HG03571 (cell line): ENCODE results near the gene KRTAP2-1.
"Not testable (repeated sequence)": the region's sequence is repeated elsewhere in the genome, so short reads cannot be mapped to it uniquely, and the experiment has no call there.

ENCODE experiments used
- ATAC-seq: cut with Tn5 transposase; IDR thresholded peaks from one replicate; pipeline ENCODE4 v1.9.1; 2021; ENCODE audit not compliant: unreplicated experiment

KRTAP2-1 gene, protein sequence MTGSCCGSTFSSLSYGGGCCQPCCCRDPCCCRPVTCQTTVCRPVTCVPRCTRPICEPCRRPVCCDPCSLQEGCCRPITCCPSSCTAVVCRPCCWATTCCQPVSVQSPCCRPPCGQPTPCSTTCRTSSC

DNA sequence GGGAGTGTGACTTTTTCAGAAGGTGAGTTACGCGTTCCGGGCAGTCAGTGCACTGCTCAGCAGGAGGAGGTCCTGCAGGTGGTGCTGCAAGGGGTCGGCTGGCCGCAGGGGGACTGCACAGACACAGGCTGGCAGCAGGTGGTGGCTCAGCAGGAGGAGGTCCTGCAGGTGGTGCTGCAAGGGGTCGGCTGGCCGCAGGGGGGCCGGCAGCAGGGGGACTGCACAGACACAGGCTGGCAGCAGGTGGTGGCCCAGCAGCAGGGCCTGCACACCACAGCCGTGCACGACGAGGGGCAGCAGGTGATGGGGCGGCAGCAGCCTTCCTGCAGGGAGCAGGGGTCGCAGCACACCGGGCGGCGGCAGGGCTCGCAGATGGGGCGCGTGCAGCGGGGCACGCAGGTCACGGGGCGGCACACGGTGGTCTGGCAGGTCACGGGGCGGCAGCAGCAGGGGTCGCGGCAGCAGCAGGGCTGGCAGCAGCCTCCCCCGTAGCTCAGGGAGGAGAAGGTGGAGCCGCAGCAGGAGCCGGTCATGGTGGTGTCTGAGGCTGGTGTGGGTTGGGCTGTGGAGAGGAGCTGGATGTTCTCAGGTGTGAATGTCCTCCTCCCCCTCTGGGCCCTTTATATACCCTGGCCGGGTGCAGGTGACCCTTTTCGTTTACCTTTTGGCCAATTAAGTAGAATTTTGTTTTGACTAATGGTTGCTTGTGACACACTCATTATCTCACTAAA is at the start of gene KRTAP2-1:
Gene KRTAP2-1 (minus strand): TSS at position 582 of the 731 bp plus-strand sequence. CDS start 49 bp downstream, at position 533.
- ATAC-seq = not testable (repeated sequence)

DNA sequence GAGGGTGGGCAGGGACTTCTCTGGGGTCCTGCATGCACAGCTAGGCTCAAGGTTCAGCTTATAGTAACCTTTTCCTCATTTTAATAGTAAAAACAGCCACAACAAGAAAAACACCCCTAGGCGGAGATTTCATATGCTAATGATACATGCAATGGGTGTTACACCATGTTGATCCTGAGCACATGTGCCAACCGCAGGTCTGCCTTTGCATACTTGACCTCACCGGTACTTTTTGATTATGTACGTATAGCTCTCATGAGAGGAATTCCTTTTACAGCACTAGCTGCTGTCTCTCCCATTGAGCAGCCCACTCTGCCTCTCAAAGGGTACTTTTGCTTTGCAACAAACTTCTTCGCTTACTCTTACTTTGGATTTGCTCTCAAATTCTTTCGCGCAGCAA is 48.9 kb upstream of the KRTAP2-1 start:
- no peak for ATAC-seq

DNA sequence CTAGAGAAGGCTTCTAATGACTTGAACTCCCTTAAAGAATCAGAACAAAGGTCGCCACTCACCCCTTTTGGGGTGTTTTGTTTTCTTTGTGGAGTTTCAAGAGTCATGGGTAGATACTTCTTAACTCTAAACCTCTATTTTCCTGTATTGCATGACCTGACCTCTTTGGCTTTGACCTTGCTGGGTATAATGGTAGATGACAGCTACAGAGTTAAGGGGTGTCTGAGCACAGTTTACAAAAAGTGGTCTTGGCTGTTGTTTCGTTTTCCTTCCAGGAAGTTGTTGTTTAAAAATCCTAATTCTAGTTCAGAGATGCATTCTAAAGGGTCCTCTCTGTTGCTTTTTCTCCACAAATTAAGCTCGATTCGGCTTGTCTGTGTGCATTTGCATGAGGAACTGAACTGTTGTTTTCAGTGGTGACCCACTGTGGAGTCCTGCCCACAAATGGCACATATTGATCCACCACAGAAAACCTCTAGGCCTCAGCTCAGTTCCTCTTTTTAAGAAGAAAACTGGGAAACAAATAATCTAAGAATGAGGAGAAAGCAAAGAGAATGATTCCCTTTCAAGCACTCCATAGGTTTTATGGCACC is 41.7 kb upstream of the KRTAP2-1 start:
- not testable (repeated sequence) for ATAC-seq

DNA sequence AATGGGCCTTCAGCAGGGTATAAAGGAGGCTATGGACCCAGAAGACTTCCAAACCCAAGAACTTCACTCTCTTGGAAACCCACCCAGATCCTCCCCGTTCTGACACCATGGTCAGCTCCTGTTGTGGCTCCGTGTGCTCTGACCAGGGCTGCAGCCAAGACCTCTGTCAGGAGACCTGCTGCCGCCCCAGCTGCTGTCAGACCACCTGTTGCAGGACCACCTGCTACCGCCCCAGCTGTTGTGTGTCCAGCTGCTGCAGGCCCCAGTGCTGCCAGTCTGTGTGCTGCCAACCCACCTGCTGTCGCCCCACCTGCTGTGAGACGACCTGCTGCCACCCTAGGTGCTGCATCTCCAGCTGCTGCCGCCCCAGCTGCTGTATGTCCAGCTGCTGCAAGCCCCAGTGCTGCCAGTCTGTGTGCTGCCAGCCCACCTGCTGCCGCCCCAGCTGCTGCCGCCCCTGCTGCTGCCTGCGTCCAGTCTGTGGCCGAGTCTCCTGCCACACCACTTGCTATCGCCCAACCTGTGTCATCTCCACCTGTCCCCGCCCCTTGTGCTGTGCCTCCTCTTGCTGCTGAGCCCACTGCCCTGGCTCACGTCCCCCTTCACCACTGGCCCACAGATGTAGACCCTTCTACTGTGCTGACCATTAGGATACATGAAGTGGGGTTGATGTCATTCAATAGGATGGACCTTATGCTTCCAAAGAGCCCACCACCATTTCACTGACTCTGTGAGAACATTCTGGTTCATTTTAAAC is 37.2 kb upstream of the KRTAP2-1 start, which contains the start of gene KRTAP4-7:
Gene KRTAP4-7 (plus strand): TSS at position 51 of the 757 bp plus-strand sequence. CDS start 57 bp downstream, at position 108.
- ATAC-seq = not testable (repeated sequence)

DNA sequence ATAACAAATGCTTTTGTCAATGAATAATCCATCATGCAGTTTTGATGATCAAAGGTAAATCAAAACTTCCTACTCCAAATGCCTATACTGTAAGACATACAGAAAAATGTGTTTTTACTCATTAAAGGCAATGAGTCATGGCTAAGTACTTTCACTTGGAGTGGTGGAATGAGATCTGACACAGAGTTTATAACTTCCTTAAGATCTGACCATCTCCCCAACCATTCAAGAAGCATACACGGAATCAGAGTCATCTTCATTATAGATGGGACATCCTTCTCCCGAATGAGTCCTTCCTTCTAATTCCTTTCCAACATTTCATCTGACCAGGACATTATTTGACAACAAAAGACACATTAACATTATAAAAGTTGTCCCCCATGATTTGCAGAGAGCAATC is 36.3 kb upstream of the KRTAP2-1 start:
- ATAC-seq = not testable (repeated sequence)

DNA sequence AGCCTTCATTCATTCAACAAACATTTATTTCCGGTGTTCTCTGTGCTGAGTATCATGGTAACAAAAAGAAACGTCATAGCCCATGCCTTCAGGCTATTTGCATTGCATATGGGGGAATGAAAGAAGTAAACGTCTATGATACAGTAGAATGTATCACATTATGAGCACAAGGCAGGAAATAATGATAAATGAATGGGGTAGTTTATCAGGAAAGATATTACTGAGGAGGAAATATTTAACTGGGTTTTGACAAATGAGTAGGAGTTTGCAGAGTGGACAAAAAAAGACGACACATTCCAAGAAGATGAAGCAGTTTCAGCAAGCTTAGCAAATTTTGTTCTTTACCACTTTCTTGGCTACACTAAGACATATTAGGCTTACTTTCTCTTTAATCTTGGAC is 35.5 kb upstream of the KRTAP2-1 start:
- no peak for ATAC-seq

DNA sequence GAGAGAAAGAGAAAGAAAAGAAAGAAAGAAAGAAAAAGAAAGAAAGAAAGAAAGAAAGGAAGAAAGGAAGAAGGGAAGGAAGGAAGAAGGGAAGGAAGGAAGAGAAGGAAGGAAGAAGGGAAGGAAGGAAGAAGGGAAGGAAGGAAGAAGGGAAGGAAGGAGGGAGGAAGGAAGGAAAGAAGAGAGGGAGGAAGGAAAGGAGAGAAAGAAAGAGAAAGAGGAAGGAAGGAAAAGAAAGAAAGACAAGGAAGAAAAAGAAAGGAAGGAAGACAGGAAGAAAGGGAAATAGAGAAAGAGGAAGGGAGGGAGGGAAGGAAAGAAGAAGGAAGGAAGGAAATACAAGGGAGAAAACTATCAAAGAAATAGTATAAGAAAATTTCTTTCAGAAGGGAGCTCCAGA is 29.7 kb upstream of the KRTAP2-1 start:
- no peak for ATAC-seq

DNA sequence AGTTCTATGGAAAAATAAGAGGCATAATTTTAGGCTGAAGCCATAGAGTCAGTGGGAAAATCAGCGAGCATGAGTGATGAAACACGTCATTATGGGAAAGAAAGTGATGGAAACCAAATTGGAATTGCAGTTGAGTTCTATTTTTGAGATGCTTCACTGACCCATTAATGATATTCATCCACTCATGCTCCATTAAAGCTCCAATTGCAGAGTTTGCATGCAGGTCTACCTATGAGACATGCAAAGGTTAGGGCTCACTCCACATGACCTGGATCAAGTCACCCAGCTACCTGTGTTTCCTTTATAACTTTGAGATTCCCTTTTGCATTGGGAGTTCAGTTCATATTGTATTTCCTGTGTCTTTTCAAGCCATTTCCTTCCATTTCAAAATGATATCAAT is 26.6 kb upstream of the KRTAP2-1 start:
- ATAC-seq = no peak

DNA sequence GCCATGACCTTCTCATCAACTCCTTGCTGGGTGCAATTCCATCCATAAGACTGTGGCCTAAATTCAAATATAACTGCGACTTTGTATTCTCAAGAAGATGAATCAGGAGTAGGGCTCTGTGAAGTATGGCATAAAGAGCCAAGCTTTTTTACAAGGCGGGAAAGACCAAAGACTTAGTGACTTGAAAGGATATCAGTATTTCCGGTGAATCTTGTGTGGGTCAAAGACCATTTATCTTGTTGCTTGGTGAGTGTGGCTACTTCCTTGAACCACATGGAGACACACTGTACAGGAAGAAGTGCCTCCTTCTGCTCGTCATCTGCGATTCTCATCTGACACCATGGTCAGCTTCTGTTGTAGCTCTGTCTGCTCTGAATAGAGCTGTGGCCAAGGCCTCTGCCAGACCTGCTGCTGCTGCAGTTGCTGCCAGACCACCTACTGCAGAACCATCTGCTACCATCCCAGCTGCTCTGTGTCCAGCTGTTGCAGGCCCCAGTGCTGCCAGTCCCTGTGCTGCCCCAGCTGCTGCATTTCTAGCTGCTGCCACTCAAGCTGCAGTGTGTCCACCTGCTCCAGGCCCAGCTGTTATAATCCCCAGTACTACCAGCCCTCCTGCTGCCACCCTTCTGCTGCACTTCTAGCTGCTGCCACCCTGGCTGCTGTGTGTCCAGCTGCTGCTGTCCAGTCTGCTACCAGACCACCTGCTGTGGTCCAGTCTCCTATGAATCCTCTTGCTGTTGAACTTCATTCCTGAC is 24.7 kb upstream of the KRTAP2-1 start:
- no peak for ATAC-seq

DNA sequence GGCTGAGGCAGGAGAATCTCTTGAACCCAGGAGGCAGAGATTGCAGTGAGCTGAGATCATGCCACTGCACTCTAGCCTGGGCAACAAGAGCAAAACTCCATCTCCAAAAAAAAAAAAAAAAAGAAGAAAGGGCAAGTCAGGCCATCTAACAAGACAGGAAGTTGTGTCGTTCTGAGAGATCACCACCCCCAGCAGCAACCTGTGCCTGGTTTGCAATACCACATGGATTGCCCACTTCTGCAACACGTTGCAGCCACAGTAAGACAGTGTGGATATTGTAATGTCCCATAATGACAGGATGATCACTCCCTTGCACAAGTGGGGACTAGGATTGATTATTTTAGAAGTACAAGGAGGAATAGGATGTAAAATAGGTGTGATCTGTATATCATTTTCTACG is 21.9 kb upstream of the KRTAP2-1 start:
- ATAC-seq = no peak

DNA sequence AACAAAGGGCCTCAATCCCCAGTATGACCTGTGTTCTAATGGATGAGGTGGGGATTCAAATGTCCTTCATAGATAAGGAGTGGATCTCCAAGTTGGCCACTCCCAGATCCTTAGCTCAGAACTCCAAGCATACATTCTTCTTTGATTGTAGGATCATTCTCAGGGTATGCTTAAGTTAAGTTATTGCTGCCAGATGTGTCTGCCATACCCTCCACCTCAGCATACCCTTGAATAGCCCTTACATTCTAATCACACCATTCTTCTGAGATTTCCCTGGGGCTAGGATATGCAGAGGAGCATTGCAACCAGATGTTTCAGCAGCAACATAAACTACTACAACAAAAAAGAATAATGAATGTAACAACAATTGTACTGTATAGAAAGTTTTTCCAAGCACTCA is 20.2 kb upstream of the KRTAP2-1 start:
- no peak for ATAC-seq

DNA sequence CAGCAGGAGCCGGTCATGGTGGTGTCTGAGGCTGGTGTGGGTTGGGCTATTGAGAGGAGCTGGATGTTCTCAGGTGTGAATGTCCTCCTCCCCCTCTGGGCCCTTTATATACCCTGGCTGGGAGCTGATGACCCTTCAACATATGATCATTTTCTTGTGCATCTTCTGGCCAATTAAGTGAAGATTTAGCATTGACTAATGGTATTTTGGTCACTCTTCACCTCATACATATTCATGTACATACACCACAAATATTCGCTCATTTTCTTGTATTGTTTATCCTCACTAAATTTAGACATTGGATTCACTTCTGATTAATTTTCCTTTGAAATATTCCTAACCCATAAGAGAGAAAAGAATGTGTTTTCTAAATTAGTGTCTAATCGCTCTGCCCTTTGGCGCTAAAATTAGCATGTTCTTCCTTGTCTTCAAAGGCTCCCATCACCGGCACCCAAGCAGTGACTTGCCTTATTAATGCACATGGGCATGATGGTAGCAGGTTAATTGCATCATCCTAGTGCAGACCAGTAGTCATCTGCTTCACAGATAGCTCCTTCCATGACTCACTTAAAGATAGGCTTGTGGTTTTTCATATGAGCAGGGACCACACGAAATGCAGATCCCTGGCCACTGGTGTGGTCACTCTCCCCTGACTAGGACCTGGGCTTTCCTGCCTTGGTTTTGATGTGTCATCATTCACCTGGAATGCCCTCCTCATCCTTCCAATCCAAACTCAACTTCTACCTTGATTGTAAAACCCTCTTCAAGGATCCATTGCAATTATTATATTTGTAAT is 18.9 kb upstream of the KRTAP2-1 start, which contains the start of gene KRTAP2-4:
Gene KRTAP2-4 (minus strand): TSS at position 51 of the 796 bp plus-strand sequence. CDS start 34 bp downstream, at position 17.
- no peak for ATAC-seq

DNA sequence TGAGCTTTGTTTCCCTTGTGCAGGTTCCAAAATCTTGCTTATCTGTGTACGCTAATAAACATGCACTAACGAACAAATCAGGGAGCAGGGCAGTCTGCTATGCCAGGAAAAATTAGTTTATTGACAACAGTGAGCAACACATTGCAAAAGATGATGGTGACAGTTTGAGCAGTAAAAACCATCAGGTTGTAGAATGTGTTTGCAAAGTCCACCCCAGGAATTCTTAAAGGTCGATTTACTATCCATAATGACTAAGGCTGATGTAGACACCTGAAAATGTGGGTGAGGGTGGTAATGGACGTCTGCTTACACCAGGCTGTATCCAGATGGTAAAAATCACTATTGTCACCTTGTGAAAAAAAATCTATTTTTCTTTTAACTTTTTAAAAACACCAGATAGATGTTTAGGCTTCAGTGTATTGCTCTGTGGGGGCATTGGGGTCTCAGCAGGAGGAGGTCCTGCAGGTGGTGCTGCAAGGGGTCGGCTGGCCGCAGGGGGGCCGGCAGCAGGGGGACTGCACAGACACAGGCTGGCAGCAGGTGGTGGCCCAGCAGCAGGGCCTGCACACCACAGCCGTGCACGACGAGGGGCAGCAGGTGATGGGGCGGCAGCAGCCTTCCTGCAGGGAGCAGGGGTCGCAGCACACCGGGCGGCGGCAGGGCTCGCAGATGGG is 18.0 kb upstream of the KRTAP2-1 start:
- ATAC-seq = not testable (repeated sequence)

DNA sequence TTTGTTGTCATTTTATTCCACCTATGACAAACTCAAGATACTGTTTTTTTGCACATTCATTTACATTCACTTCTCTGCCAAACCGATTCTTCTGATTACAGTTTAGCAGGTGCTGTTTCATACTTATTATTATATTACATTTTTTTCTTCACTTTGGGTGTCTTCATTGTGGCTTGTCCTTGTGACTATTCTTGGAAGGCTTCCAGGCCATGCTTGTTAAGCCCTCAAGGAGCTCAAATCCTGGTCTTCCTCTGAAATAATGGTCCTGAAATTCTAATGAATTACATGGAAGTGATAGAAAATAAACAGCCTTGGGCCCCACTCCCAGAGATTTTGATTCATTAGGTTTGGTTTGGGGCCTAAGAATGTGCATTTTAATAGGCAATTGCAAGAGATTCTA is 17.2 kb upstream of the KRTAP2-1 start:
- ATAC-seq = no peak

DNA sequence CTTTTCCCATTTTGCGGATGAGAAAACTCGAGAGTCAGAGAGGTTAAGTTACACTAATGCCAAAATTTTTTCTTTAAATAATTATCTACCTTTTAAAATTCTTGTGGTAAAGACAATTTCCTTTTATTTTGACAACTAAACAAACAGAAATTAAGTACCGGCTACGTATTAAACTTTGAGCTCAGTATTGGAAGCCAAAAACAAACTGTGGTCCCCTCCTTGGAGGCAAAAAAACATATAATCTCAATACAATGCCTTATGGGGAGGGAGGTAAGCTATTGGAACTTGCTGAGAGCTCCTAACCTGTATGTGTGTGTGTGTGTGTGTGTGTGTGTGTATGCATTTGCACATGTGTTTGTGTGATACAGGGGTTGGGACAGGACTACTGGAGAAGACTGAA is 16.3 kb upstream of the KRTAP2-1 start:
- no peak for ATAC-seq

DNA sequence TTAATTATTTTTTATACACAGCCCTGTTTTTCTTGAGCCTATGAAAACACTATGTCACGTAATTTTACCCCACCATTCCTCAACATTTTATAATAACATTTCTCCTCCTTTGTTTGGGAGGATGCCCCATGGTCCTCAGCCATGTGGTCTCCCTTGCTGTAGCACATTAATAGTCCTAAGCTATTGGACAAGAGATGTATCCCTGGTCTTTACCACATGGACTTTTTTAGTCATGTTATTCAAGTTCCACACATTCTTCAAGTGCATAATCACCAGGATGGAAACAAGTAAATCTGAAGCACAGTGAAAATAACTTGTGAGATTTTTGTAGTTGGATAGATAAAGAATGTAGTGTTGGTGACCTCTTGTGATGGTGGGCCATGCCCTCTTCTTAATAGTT is 14.8 kb upstream of the KRTAP2-1 start:
- no peak for ATAC-seq

DNA sequence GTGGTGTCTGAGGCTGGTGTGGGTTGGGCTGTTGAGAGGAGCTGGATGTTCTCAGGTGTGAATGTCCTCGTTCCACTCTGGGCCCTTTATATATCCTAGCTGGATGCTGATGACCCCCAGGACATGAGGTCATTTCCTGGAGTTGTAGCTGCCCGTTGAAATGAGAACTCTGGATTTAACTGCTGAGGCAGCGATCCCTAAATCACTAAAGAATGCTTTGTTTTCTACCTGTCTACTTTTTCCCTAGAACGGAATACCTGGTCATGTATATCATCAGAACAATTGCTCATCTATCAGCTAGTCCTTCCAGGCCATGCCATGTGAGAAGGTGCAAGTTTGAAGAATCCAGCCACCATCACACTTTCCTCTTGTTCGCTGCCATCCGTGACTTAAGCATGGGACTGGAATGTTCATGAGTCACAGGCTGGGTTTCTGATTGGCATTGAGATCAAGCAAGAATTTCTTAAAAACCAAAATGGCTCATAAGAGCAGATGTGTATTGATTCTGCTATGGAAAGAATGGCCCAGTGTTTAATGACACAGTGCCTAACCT is 13.0 kb upstream of the KRTAP2-1 start, which contains the start of gene KRTAP2-3:
Gene KRTAP2-3 (minus strand): TSS at position 63 of the 553 bp plus-strand sequence. CDS start 64 bp downstream, outside the sequence.
- ATAC-seq = no peak

DNA sequence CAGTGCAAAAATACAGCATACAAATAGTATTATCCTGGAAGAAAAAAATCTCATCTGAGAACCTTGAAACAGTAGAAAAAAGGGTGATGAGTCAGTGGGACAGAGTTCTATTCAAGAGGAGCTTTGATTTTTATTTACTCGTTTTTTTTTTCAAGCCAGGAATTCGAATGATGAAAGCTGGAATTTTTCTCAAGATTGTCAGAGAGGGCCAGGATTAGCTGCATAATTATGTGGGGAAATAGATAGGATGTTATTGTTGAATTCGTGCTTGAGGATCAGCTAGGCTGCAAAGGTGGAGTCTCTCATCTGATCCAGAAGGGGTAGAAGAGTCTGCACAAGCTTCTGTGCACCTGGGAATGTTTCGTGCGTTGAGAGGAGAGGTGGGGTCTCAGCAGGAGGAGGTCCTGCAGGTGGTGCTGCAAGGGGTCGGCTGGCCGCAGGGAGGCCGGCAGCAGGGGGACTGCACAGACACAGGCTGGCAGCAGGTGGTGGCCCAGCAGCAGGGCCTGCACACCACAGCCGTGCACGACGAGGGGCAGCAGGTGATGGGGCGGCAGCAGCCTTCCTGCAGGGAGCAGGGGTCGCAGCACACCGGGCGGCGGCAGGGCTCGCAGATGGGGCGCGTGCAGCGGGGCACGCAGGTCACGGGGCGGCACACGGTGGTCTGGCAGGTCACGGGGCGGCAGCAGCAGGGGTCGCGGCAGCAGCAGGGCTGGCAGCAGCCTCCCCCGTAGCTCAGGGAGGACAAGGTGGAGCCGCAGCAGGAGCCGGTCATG is 12.3 kb upstream of the KRTAP2-1 start:
- ATAC-seq = not testable (repeated sequence)
